Hippocampal formation (tissue), 2 donors: Measurements from ENCODE around the gene METTL2B.

Experiments
- DNase-seq, 2 donors: peaks; one replicate each; lab custom pipeline; 2025; lab: John Stamatoyannopoulos, UW

METTL2B gene

GRCh38 chr7:128476402-128477335 lies at the start of gene METTL2B:
Gene METTL2B, plus strand, starts transcription at chr7:128476748. Its CDS starts 18 bp downstream, at chr7:128476766.
- DNase-seq = peak; percentile 77 to 86

GRCh38 chr7:128427289-128427891 lies 49.2 kb upstream of the METTL2B start:
- peak in 1 of 2 donors; percentile 65 for DNase-seq

GRCh38 chr7:128430207-128430606 lies 46.3 kb upstream of the METTL2B start:
- DNase-seq = no peak

GRCh38 chr7:128431221-128431620 lies 45.3 kb upstream of the METTL2B start:
- no peak for DNase-seq

GRCh38 chr7:128431754-128432153 lies 44.8 kb upstream of the METTL2B start:
- DNase-seq = no peak

GRCh38 chr7:128434413-128435326 lies 41.9 kb upstream of the METTL2B start:
- no peak for DNase-seq

- DNase-seq = no peak
These were observed 41.2 kb upstream of the METTL2B start for GRCh38 chr7:128435327-128435686.

- DNase-seq = no peak
These were observed 38.9 kb upstream of the METTL2B start for GRCh38 chr7:128437426-128438332.

- no peak for DNase-seq
These were observed 34.2 kb upstream of the METTL2B start for GRCh38 chr7:128442356-128442755.

GRCh38 chr7:128443831-128444600 lies 32.5 kb upstream of the METTL2B start:
- no peak for DNase-seq

- no peak for DNase-seq
These were observed 30.2 kb upstream of the METTL2B start for GRCh38 chr7:128446306-128446705.

- DNase-seq = no peak
These were observed 28.5 kb upstream of the METTL2B start for GRCh38 chr7:128447941-128448564.

GRCh38 chr7:128448751-128449302 lies 27.7 kb upstream of the METTL2B start:
- DNase-seq = no peak

GRCh38 chr7:128450409-128450808 lies 26.1 kb upstream of the METTL2B start:
- DNase-seq = no peak

GRCh38 chr7:128450913-128451312 lies 25.6 kb upstream of the METTL2B start:
- no peak for DNase-seq

GRCh38 chr7:128452552-128452951 lies 24.0 kb upstream of the METTL2B start:
- no peak for DNase-seq

- peak; percentile 28 to 36 for DNase-seq
These were observed 22.4 kb upstream of the METTL2B start for GRCh38 chr7:128453836-128454804.

- DNase-seq = no peak
These were observed 21.6 kb upstream of the METTL2B start for GRCh38 chr7:128454808-128455542.
